ENCODE data around the gene DNAJC8. TPM values are rescaled to one million over a fixed set of nuclear protein-coding genes. Genes with fewer than 3 reads are reported as not detected.

The DNAJC8 gene, protein sequence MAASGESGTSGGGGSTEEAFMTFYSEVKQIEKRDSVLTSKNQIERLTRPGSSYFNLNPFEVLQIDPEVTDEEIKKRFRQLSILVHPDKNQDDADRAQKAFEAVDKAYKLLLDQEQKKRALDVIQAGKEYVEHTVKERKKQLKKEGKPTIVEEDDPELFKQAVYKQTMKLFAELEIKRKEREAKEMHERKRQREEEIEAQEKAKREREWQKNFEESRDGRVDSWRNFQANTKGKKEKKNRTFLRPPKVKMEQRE
- 100 to 1,000 TPM in 1 of 2 donors, 10 to 100 TPM in 1; 66.2 to 102 TPM for total RNA-seq

DNA sequence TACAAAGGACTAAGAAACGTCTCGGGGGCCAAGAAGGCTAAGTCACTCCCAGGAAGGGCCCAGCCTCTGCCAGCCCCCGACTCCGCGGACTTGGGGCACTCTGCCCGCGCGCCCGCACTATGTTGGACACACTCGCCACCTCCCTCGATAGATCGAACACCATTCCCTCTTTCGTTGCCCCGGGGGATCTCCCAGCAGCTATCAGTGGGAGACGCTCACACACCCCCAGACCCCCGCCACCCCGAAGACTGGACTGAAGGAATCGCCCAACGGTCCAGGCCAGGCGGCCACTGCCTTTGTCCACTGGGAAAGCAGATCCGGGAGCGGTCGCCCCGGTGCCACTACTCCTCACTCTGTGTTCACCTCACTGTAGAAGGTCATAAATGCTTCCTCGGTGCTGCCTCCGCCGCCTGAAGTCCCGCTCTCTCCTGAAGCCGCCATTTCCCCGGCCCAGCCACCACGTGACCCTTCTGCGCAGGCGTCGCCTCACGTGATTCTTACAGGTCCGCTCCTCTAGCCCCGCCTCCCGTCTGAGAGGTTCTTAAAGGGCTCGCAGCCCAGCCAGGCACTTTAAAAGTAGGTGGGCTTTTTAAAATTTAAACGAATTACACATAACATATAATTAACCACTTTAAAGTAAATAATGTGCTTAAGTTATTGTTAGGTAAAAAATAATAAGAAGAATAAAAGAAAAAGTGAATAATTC lies at the start of gene DNAJC8:
TSS of gene DNAJC8 (minus strand) at position 472 of the 706 bp plus-strand sequence. CDS start at position 441, 31 bp downstream.
- peak within 1 kb of the TSS; percentile 99 for H3K4me3 Mint-ChIP-seq
- peaks cover 43% of the 10 kb centered on the region for H3K36me3 Mint-ChIP-seq (ENCODE audit: low read depth)
- H3K9me3 Mint-ChIP-seq, result no peaks in the 10 kb centered on the region
- H3K27ac Mint-ChIP-seq, result peak within 1 kb of the TSS; percentile 99
- H3K4me1 Mint-ChIP-seq, result peaks cover 10% of the 10 kb centered on the region
- no peaks in the 10 kb centered on the region for H3K27me3 Mint-ChIP-seq
- peak; percentile 65 for ATAC-seq (replicated peaks)

GRCh38 chr1:28281608-28282425 lies 49.0 kb upstream of the DNAJC8 start:
- peaks cover 4% of the 10 kb centered on the region for H3K4me1 Mint-ChIP-seq
- H3K9me3 Mint-ChIP-seq, result no peaks in the 10 kb centered on the region
- no peak for ATAC-seq (replicated peaks)
- no peak overlapping the region for H3K4me3 Mint-ChIP-seq
- H3K27ac Mint-ChIP-seq, result no peak overlapping the region
- H3K36me3 Mint-ChIP-seq (ENCODE audit: low read depth), result peaks cover 46% of the 10 kb centered on the region
- H3K27me3 Mint-ChIP-seq, result no peaks in the 10 kb centered on the region

DNA sequence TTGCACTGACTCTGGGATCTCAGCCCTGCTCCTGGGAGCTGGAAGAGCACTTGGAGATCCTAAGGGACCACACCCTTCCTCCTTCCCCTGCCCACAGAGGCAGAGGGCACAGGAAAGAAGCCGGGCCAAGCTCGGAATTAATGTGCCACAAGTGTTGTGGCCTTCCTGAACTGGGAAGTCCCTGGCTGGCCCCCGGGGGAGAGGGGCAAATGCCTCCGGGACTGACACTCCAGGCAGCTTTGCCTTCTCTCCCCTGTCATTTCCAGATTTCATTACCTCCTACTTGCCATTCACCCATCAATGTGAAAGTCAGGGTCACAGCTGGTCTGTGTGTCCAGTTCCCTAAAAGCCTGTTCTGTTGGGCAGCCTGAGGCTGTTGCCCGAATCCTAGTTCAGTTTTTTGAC lies 48.1 kb upstream of the DNAJC8 start:
- Mint-ChIP-seq H3K27ac (no peak overlapping the region), H3K4me3 (no peak overlapping the region), H3K27me3 (no peaks in the 10 kb centered on the region), H3K4me1 (peaks cover 4% of the 10 kb centered on the region), H3K36me3 (ENCODE audit: low read depth) (peaks cover 46% of the 10 kb centered on the region), H3K9me3 (no peaks in the 10 kb centered on the region)
- ATAC-seq (replicated peaks), result no peak

DNA sequence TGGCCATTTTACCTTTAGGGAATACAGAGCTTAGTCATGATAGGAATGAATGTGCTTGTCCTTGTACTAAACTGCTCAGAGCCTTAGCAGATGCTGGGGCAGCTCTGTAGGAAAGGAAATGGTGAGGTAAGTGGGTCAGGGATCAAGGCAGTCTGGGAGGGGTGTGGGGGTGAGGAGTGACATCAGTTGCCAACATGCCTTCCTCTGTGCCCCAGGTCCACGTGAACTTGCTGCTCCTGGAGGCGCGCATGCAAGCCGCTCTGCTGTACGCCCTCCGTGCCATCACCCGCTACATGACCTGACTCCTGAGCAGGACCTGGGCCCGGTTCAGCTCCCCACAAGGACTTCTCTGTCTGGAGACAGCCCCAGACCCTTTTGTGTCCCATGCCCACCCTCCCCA lies 47.7 kb upstream of the DNAJC8 start:
- ATAC-seq (replicated peaks), result peak; percentile 14

DNA sequence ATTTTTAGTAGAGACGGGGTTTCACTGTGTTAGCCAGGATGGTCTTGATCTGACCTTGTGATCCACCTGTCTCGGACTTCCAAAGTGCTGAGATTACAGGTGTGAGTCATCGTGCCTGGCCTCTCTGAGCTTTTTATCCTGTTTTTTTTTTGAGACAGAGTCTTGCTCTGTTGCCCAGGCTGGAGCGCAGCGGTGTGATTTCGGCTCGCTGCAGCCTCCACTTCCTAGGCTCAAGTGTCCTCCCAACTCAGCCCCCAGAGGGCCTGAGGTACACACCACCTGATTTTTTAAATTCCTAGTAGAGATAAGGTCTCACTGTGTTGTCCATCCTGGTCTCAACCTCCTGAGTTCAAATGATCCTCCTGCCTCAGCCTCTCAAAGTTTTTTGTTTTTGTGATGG lies 46.9 kb upstream of the DNAJC8 start:
- no peak overlapping the region for H3K4me3 Mint-ChIP-seq
- H3K36me3 Mint-ChIP-seq (ENCODE audit: low read depth), result peaks cover 56% of the 10 kb centered on the region
- no peak for ATAC-seq (replicated peaks)
- H3K9me3 Mint-ChIP-seq, result no peaks in the 10 kb centered on the region
- H3K4me1 Mint-ChIP-seq, result peaks cover 4% of the 10 kb centered on the region
- peak overlapping the region; percentile 20 for H3K27ac Mint-ChIP-seq
- no peaks in the 10 kb centered on the region for H3K27me3 Mint-ChIP-seq

More for the DNA sequence above, 47.7 kb upstream of the DNAJC8 start:
- Mint-ChIP-seq H3K27me3 (no peaks in the 10 kb centered on the region), H3K27ac (peak overlapping the region; percentile 20), H3K36me3 (ENCODE audit: low read depth) (peaks cover 49% of the 10 kb centered on the region), H3K4me3 (no peak overlapping the region), H3K9me3 (no peaks in the 10 kb centered on the region), H3K4me1 (peaks cover 4% of the 10 kb centered on the region)

- no peaks in the 10 kb centered on the region for H3K27me3 Mint-ChIP-seq
Observed at GRCh38 chr1:28278763-28279162, 45.9 kb upstream of the DNAJC8 start.

GRCh38 chr1:28273216-28273860 lies 40.5 kb upstream of the DNAJC8 start:
- no peak overlapping the region for H3K4me3 Mint-ChIP-seq
- H3K27me3 Mint-ChIP-seq, result no peaks in the 10 kb centered on the region
- H3K27ac Mint-ChIP-seq, result no peak overlapping the region
- H3K9me3 Mint-ChIP-seq, result no peaks in the 10 kb centered on the region
- peaks cover 77% of the 10 kb centered on the region for H3K36me3 Mint-ChIP-seq (ENCODE audit: low read depth)
- ATAC-seq (replicated peaks), result no peak
- H3K4me1 Mint-ChIP-seq, result no peaks in the 10 kb centered on the region

More at GRCh38 chr1:28278763-28279162, 45.9 kb upstream of the DNAJC8 start:
- no peak for ATAC-seq (replicated peaks)
- H3K9me3 Mint-ChIP-seq, result no peaks in the 10 kb centered on the region
- H3K4me3 Mint-ChIP-seq, result no peak overlapping the region
- H3K4me1 Mint-ChIP-seq, result peaks cover 4% of the 10 kb centered on the region
- H3K36me3 Mint-ChIP-seq (ENCODE audit: low read depth), result peaks cover 66% of the 10 kb centered on the region
- no peak overlapping the region for H3K27ac Mint-ChIP-seq

DNA sequence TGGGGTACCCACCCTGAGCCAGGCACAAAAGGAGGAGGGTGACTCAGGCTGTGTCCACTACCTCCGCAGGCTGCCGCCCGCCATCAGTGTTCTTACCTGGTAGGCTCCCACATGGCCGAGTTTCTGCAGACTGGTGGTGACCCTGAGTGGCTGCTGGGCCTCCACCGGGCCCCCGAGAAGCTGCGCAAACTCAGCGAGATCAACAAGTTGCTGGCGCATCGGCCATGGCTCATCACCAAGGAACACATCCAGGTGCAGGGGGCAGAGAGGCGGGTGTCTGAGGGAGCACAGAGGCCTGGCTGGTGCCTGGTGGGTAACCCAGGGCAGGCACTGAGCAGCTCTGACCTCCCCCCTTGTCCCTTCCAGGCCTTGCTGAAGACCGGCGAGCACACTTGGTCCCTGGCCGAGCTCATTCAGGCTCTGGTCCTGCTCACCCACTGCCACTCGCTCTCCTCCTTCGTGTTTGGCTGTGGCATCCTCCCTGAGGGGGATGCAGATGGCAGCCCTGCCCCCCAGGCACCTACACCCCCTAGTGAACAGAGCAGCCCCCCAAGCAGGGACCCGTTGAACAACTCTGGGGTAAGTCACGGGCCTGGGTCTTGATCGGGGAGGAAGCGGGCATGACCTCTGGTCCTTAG lies 39.5 kb upstream of the DNAJC8 start:
- H3K4me1 Mint-ChIP-seq, result no peaks in the 10 kb centered on the region
- ATAC-seq (replicated peaks), result no peak
- no peaks in the 10 kb centered on the region for H3K9me3 Mint-ChIP-seq
- H3K27me3 Mint-ChIP-seq, result no peaks in the 10 kb centered on the region
- no peak overlapping the region for H3K4me3 Mint-ChIP-seq
- no peak overlapping the region for H3K27ac Mint-ChIP-seq
- H3K36me3 Mint-ChIP-seq (ENCODE audit: low read depth), result peaks cover 67% of the 10 kb centered on the region

DNA sequence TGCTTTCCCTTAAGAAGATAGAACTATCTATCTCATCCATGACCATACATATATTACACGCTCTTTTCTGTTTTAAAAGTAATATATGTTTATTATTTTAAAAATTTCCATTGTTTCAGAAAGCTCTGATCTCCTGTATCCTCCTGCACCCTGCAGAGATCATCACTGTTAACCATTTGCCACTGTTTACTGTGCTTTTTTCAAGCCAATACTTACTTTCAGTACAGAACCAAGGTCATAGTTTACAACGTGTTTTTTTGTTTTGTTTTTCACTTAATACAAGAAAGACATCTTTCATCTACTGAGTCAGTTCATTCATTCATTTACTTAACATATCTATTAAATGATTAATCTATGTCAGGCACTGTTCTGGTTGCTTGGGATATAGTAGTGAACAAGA lies 36.7 kb upstream of the DNAJC8 start:
- no peak for ATAC-seq (replicated peaks)
- Mint-ChIP-seq H3K27me3 (no peaks in the 10 kb centered on the region), H3K4me1 (peaks cover 8% of the 10 kb centered on the region), H3K36me3 (ENCODE audit: low read depth) (peaks cover 51% of the 10 kb centered on the region), H3K27ac (no peak overlapping the region), H3K4me3 (no peak overlapping the region), H3K9me3 (no peaks in the 10 kb centered on the region)

GRCh38 chr1:28267633-28268032 lies 34.8 kb upstream of the DNAJC8 start:
- H3K4me3 Mint-ChIP-seq, result no peak overlapping the region
- no peaks in the 10 kb centered on the region for H3K9me3 Mint-ChIP-seq
- H3K4me1 Mint-ChIP-seq, result peaks cover 13% of the 10 kb centered on the region
- no peak for ATAC-seq (replicated peaks)
- H3K36me3 Mint-ChIP-seq (ENCODE audit: low read depth), result peaks cover 33% of the 10 kb centered on the region
- H3K27me3 Mint-ChIP-seq, result no peaks in the 10 kb centered on the region
- H3K27ac Mint-ChIP-seq, result no peak overlapping the region

DNA sequence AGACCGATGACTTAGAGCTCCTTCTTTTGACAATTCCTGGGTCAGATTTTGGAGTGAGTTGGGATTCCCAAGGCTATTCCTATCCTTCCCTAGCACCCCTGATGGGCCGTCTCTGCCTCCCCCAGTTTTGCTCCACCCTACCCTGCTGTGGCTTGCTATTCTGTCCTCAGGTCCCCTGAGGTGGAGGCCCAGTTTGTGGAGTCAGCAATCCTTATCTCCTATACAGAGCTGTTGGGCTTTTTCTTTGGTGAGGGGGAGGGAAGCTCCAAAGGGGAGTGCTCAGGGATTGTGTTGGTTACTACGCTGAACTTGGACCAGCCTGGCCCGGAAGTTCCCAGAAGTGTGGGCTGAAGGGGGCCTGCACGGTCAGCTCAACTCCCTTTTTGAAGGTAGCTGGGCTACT lies 34.1 kb upstream of the DNAJC8 start:
- ATAC-seq (replicated peaks), result no peak
- Mint-ChIP-seq H3K4me3 (no peak overlapping the region), H3K27me3 (no peaks in the 10 kb centered on the region), H3K27ac (peak overlapping the region; percentile 37), H3K9me3 (no peaks in the 10 kb centered on the region), H3K36me3 (ENCODE audit: low read depth) (peaks cover 29% of the 10 kb centered on the region), H3K4me1 (peaks cover 13% of the 10 kb centered on the region)

- no peak for ATAC-seq (replicated peaks)
- Mint-ChIP-seq H3K27ac (peak overlapping the region; percentile 53), H3K27me3 (no peaks in the 10 kb centered on the region), H3K9me3 (no peaks in the 10 kb centered on the region), H3K36me3 (ENCODE audit: low read depth) (peaks cover 24% of the 10 kb centered on the region), H3K4me3 (no peak overlapping the region), H3K4me1 (peaks cover 22% of the 10 kb centered on the region)
Observed at GRCh38 chr1:28265577-28265976, 32.7 kb upstream of the DNAJC8 start.

GRCh38 chr1:28264897-28265296 lies 32.1 kb upstream of the DNAJC8 start:
- Mint-ChIP-seq H3K36me3 (ENCODE audit: low read depth) (peaks cover 18% of the 10 kb centered on the region), H3K27me3 (no peaks in the 10 kb centered on the region), H3K27ac (no peak overlapping the region), H3K4me1 (peaks cover 23% of the 10 kb centered on the region), H3K4me3 (no peak overlapping the region), H3K9me3 (no peaks in the 10 kb centered on the region)
- no peak for ATAC-seq (replicated peaks)

- Mint-ChIP-seq H3K27me3 (no peaks in the 10 kb centered on the region), H3K4me3 (peak overlapping the region; percentile 72), H3K4me1 (peaks cover 31% of the 10 kb centered on the region), H3K36me3 (ENCODE audit: low read depth) (peaks cover 10% of the 10 kb centered on the region), H3K27ac (peak overlapping the region; percentile 13), H3K9me3 (no peaks in the 10 kb centered on the region)
- ATAC-seq (replicated peaks), result no peak
Observed at GRCh38 chr1:28260803-28261174, 28.0 kb upstream of the DNAJC8 start.

Data from activated T-helper 17 cell treated with anti-CD3 and anti-CD28 coated beads, Interleukin-2, amount 50 U/mL, for 72 hours (primary cell).